Gastrocnemius medialis (tissue), 4 donors: ENCODE measurements around the gene THEM5. TPM values are rescaled to one million over a fixed set of nuclear protein-coding genes. Genes with fewer than 3 reads are reported as not detected.
"Not testable (repeated sequence)": the region's sequence is repeated elsewhere in the genome, so short reads cannot be mapped to it uniquely, and the experiment has no call there.

Experiments used
- ATAC-seq, 2 donors: fragments of 150-250 bp; one replicate each; pipeline ENCODE4 v1.9.1; 2016
- DNase-seq, 2 donors: peaks; one replicate each; pipeline ENCODE4 v3.0.0-alpha.2; 2019
- H3K27ac ChIP-seq, 4 donors: fragments of 200-600 bp; sonication (generic); 1 replicate in 1 of 4; 2 replicates in 3 of 4; pipeline ENCODE4 v1.5.1; 2016 to 2018; ENCODE audit warnings: mild to moderate bottlenecking in 2 of 4, moderate library complexity in 1 of 4
- H3K27me3 ChIP-seq, 3 donors: fragments of 200-600 bp; sonication (generic) in 2 of 3; 1 replicate in 1 of 3; 2 replicates in 2 of 3; pipeline versions ENCODE4 v1.5.1 to v1.6.0; 2016 to 2019; ENCODE audit warnings: mild to moderate bottlenecking in 1 of 3, moderate library complexity in 1 of 3
- H3K36me3 ChIP-seq, 2 donors: fragments of 200-600 bp; sonication (generic) in 1 of 2; one replicate each; pipeline ENCODE4 v1.5.1; 2017 to 2018
- H3K4me1 ChIP-seq, 2 donors: fragments of 200-600 bp; sonication (generic) in 1 of 2; one replicate each; pipeline ENCODE4 v1.5.1; 2016 to 2017; ENCODE audit warnings: mild to moderate bottlenecking in 2 of 2
- H3K4me3 ChIP-seq, 4 donors: fragments of 200-600 bp; sonication (generic) in 3 of 4; 1 replicate in 1 of 4; 2 replicates in 3 of 4; pipeline ENCODE4 v1.5.1; 2016 to 2019; ENCODE audit warnings: mild to moderate bottlenecking in 2 of 4
- H3K9me3 ChIP-seq, 3 donors: fragments of 200-600 bp; sonication (generic) in 2 of 3; 1 replicate in 1 of 3; 2 replicates in 2 of 3; pipeline ENCODE4 v1.5.1; 2016 to 2019
- POLR2A ChIP-seq, 2 donors: fragments of 450-650 bp; IDR thresholded peaks; one replicate each; pipeline ENCODE4 v1.6.1; 2017; ENCODE audit warnings: antibody characterized with exemption in 2 of 2, mild to moderate bottlenecking in 2 of 2, moderate library complexity in 2 of 2
- in situ Hi-C, 4 donors: fragments of 200-750 bp; cut with MboI; loops; one replicate each; pipeline versions ENCODE4 v1.15.0 to v1.8.0; 2017; ENCODE audit warnings: low sequenced_read_pairs in 4 of 4
- intact Hi-C: fragments of 100-400 bp; cut with DNase I; formaldehyde crosslinking; loops from one replicate; pipeline ENCODE4 v1.15.1; 2023; ENCODE audit warnings: low total_unique reads
- total RNA-seq, 4 donors: library from RNA; depleted of rRNA; stranded (reverse); fragments of >200 nt; gene quantifications; one replicate each; pipeline versions ENCODE4 v1.1.0 to v1.2.3, GENCODE V29; 2016
- TF ChIP-seq, protein P1 (sequence below), 5 experiments: fragments of 450-650 bp in 3 of 5; fragments of 200-600 bp in 2 of 5; sonication (generic) in 2 of 5; IDR thresholded peaks in 4 of 5; conservative IDR thresholded peaks in 1 of 5; 1 replicate in 4 of 5; 2 replicates in 1 of 5; pipeline ENCODE4 v1.5.1; 2016 to 2019; ENCODE audit warnings: antibody characterized with exemption in 5 of 5, mild to moderate bottlenecking in 3 of 5, moderate library complexity in 3 of 5

THEM5 gene
- total RNA-seq, 4 donors from 2014 or later = not detected

GRCh38 chr1:151881479-151881878, 28.0 kb upstream of the THEM5 start:
- Histone ChIP-seq H3K4me1 (no peaks in the 10 kb centered on the region), H3K4me3 (no peak overlapping the region), H3K27ac (no peak overlapping the region), H3K27me3 (no peaks in the 10 kb centered on the region), H3K36me3 (peaks cover 0 to 5% of the 10 kb centered on the region in 2 donors), H3K9me3 (no peaks in the 10 kb centered on the region)
- in situ Hi-C loops (no loop called here), intact Hi-C loops (no loop called here)
- ATAC-seq (no peak), DNase-seq (no peak)
- TF ChIP-seq, protein P1, sequence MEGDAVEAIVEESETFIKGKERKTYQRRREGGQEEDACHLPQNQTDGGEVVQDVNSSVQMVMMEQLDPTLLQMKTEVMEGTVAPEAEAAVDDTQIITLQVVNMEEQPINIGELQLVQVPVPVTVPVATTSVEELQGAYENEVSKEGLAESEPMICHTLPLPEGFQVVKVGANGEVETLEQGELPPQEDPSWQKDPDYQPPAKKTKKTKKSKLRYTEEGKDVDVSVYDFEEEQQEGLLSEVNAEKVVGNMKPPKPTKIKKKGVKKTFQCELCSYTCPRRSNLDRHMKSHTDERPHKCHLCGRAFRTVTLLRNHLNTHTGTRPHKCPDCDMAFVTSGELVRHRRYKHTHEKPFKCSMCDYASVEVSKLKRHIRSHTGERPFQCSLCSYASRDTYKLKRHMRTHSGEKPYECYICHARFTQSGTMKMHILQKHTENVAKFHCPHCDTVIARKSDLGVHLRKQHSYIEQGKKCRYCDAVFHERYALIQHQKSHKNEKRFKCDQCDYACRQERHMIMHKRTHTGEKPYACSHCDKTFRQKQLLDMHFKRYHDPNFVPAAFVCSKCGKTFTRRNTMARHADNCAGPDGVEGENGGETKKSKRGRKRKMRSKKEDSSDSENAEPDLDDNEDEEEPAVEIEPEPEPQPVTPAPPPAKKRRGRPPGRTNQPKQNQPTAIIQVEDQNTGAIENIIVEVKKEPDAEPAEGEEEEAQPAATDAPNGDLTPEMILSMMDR (IDR thresholded peaks at IDR 0.05 in 4 of 5, conservative IDR thresholded peaks at IDR 0.05 in 1 of 5) = no peak
- no peak for TF ChIP-seq POLR2A (IDR thresholded peaks at IDR 0.05)

DNA sequence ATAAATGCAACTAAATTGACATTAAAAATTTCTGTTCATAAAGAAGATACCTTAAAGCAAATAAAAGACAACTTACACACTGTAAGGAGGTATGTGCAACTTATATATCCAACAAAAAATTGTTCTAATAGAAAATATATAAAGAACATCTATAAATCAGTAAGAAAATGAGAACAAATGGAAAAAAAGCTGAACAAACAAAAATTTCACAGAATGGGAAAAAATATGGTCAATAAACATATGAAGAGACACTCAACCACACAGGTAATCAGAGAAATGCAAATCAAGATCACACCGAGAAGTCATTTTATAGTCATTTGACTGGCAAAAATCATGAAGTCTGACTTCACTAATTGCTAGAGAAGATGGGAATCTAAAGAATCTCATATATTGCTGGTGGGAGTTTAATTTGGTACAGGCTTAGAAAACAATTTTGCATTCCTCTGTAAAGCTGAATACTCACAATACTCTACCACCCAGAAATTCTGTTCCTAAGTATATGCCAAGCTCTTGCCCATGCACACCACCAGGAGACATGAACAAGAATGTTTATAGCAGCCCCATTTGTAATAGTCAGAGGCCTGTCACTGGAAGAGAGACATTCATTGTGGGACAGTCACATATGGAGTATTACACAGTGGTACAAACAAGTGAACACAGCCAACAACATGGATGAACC, 22.0 kb upstream of the THEM5 start:
- Histone ChIP-seq H3K27me3 (no peaks in the 10 kb centered on the region), H3K27ac (no peak overlapping the region), H3K9me3 (no peaks in the 10 kb centered on the region), H3K36me3 (peaks cover 0 to 14% of the 10 kb centered on the region in 2 donors), H3K4me3 (no peak overlapping the region), H3K4me1 (no peaks in the 10 kb centered on the region)
- ATAC-seq = no peak
- intact Hi-C loops (no loop called here), in situ Hi-C loops (no loop called here)
- no peak for DNase-seq
- no peak for TF ChIP-seq POLR2A (IDR thresholded peaks at IDR 0.05)
- TF ChIP-seq, protein P1 (IDR thresholded peaks at IDR 0.05 in 4 of 5, conservative IDR thresholded peaks at IDR 0.05 in 1 of 5) = no peak

- H3K36me3 ChIP-seq = peaks cover 0 to 14% of the 10 kb centered on the region in 2 donors
- in situ Hi-C loops = not testable (repeated sequence)
These were observed 19.3 kb upstream of the THEM5 start for GRCh38 chr1:151872776-151873175.

DNA sequence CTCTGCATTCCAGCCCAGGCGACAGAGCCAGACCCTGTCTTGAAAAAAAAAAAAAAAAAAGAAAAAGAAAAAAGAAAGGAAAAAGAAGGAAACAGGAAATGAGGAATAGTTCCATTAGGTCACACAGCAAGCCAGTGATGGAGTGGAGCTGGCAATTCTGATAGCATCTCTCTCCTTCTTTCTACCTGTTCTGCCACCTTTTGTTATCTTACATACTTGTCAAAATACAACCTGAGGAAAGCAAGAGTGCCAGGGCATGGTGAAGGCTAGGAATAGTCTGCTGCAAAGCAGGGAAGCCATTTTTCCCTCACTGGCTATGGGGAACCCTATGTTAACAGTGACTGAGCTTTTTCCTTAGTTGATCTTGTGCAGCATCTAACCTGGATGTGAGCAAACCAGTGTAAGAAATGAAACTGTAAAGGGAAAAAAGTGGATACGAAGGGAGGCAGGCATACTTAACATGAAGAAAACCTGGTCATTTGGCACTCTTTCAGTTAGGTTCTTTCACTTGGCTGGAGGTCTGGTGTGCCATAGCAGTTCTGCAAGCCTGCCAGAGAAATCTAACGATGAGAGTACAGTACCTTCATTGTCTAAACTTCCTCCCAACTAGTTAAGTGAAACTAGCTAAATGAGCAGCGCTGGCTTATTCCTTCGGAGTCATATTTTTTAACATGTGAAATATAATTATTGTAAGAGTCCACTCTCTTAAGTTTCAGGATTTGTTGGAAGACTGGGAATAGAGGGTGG, 17.9 kb upstream of the THEM5 start:
- no peak for ATAC-seq
- Histone ChIP-seq H3K4me1 (no peaks in the 10 kb centered on the region), H3K27ac (no peak overlapping the region), H3K9me3 (no peaks in the 10 kb centered on the region), H3K27me3 (no peaks in the 10 kb centered on the region), H3K4me3 (no peak overlapping the region), H3K36me3 (peaks cover 0 to 14% of the 10 kb centered on the region in 2 donors)
- no peak for DNase-seq
- in situ Hi-C loops (no loop called here), intact Hi-C loops (no loop called here)
- no peak for TF ChIP-seq POLR2A (IDR thresholded peaks at IDR 0.05)
- TF ChIP-seq, protein P1 (IDR thresholded peaks at IDR 0.05 in 4 of 5, conservative IDR thresholded peaks at IDR 0.05 in 1 of 5) = no peak

More at GRCh38 chr1:151872776-151873175, 19.3 kb upstream of the THEM5 start:
- ATAC-seq, H3K27me3 ChIP-seq, H3K27ac ChIP-seq, H3K9me3 ChIP-seq, H3K4me3 ChIP-seq, DNase-seq, H3K4me1 ChIP-seq, intact Hi-C loops: not testable (repeated sequence)

DNA sequence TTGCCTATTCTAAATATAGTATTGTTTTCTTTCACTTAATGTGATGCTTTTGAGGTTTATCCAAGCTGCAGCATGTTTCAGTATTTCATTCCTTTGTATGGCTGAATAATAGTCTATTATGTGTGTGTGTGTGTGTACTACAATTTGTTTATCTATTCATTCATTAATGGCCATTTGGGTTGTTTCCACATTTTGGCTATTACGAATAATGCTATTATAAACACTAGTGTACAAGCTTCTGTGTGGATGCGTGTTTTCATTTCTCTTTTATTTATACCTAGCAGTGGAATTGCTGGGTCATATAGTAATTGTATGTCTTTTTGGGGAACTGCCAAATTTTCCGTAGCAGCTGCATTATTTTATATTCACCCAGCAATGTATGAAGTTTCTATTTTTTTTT, 15.0 kb upstream of the THEM5 start:
- no peaks in the 10 kb centered on the region for H3K27me3 ChIP-seq
- H3K27ac ChIP-seq = no peak overlapping the region
- intact Hi-C loops (no loop called here), in situ Hi-C loops (no loop called here)
- H3K36me3 ChIP-seq = peaks cover 0 to 4% of the 10 kb centered on the region in 2 donors
- TF ChIP-seq, protein P1 (IDR thresholded peaks at IDR 0.05 in 4 of 5, conservative IDR thresholded peaks at IDR 0.05 in 1 of 5) = no peak
- no peak for TF ChIP-seq POLR2A (IDR thresholded peaks at IDR 0.05)
- no peak overlapping the region for H3K4me3 ChIP-seq
- no peak for DNase-seq
- H3K4me1 ChIP-seq = no peaks in the 10 kb centered on the region
- H3K9me3 ChIP-seq = no peaks in the 10 kb centered on the region
- ATAC-seq = no peak
